LNCAP (cell line): ENCODE measurements around the gene RABGGTA.

ENCODE experiments used
- CTCF ChIP-seq: fragments of 450-650 bp; IDR thresholded peaks from 2 replicates; pipeline ENCODE4 v1.5.1; 2017; ENCODE audit warnings: mild to moderate bottlenecking

RABGGTA gene

GRCh38 chr14:24271134-24271833, at the start of gene RABGGTA:
RABGGTA (minus strand) TSS chr14:24271597; CDS start chr14:24271115, 482 bp downstream.
- TF ChIP-seq CTCF = peak; percentile 76

GRCh38 chr14:24317141-24317928, 45.9 kb upstream of the RABGGTA start:
- TF ChIP-seq CTCF = no peak

GRCh38 chr14:24316597-24316950, 45.2 kb upstream of the RABGGTA start:
- TF ChIP-seq CTCF = no peak

- TF ChIP-seq CTCF = no peak
These were observed 44.6 kb upstream of the RABGGTA start for GRCh38 chr14:24315807-24316596.

GRCh38 chr14:24315243-24315806, 43.9 kb upstream of the RABGGTA start:
- no peak for TF ChIP-seq CTCF

GRCh38 chr14:24314377-24315193, 43.2 kb upstream of the RABGGTA start:
- TF ChIP-seq CTCF = no peak
